Esophagus muscularis mucosa (tissue), 4 donors: ENCODE results near the gene EHBP1.

Source experiments
- CTCF ChIP-seq, 3 experiments: fragments of 200-600 bp in 2 of 3; fragments of 450-650 bp in 1 of 3; sonication (generic) in 2 of 3; IDR thresholded peaks; one replicate each; pipeline ENCODE4 v1.5.1; 2017 to 2019; ENCODE audit warnings: antibody characterized with exemption in 3 of 3, mild to moderate bottlenecking in 2 of 3, moderate library complexity in 1 of 3
- EP300 ChIP-seq: sonication (generic); formaldehyde crosslinking; IDR thresholded peaks from one replicate; pipeline ENCODE4 v1.6.1; 2017; ENCODE audit warnings: antibody characterized with exemption
- POLR2A ChIP-seq: fragments of 450-650 bp; IDR thresholded peaks from one replicate; pipeline ENCODE4 v1.6.1; 2017; ENCODE audit warnings: antibody characterized with exemption, moderate library complexity, mild to moderate bottlenecking, low read depth
- POLR2AphosphoS5 ChIP-seq, 2 donors: sonication (generic); formaldehyde crosslinking; IDR thresholded peaks; one replicate each; pipeline ENCODE4 v1.6.1; 2017; ENCODE audit warnings: antibody characterized with exemption in 2 of 2

GRCh38 chr2:63093502-63093901 lies 388.0 kb downstream of the EHBP1 start:
- TF ChIP-seq CTCF (IDR thresholded peaks at IDR 0.05) (no peak), EP300 (no peak), POLR2AphosphoS5 (IDR thresholded peaks at IDR 0.05) (no peak), POLR2A (no peak)
